ENCODE results near the gene KIF5C.

GRCh38 chr2:148909114-148909513, 34.1 kb downstream of the KIF5C start:
- TF ChIP-seq CTCF (IDR thresholded peaks at IDR 0.05 in 4 of 5, conservative IDR thresholded peaks at IDR 0.05 in 1 of 5) (no peak), POLR2A (IDR thresholded peaks at IDR 0.05) (no peak)

Data from gastrocnemius medialis (tissue), 4 donors.